ENCODE data around the gene SGSM1. TPM values are rescaled to one million over a fixed set of nuclear protein-coding genes. Genes with fewer than 3 reads are reported as not detected.

SGSM1 gene
- total and polyA plus RNA-seq, 10 of the 15 experiments (the other 5 are each of a cell fraction or from before 2014, with no cell fraction given): not detected

- TF ChIP-seq CTCF (IDR thresholded peaks at IDR 0.05 in 2 of 3, conservative IDR thresholded peaks at IDR 0.05 in 1 of 3; ENCODE audit: control insufficient read depth in 2 of 3, extremely low read depth in 1 of 3, insufficient read depth in 1 of 3, low read depth in 3 of 3, low read length in 3 of 3): no peak
- TF ChIP-seq DPF2 (IDR thresholded peaks at IDR 0.05): no peak
- TF ChIP-seq ELK1 (IDR thresholded peaks at IDR 0.05; ENCODE audit: low read depth, low read length): no peak
- TF ChIP-seq MYB (IDR thresholded peaks at IDR 0.05; ENCODE audit: borderline replicate concordance, low read depth, low read length): no peak
- TF ChIP-seq EGR1 (IDR thresholded peaks at IDR 0.05; ENCODE audit: borderline replicate concordance in 1 of 2, low read depth in 2 of 2, low read length in 2 of 2): no peak
Observed at GRCh38 chr22:24962094-24962493, 156.1 kb downstream of the SGSM1 start (continued).

- Histone ChIP-seq H4K20me1 (ENCODE audit: control insufficient read depth, insufficient read depth) (no peaks in the 10 kb centered on the region), H3K4me1 (ENCODE audit: control insufficient read depth, insufficient read depth, low read length) (no peaks in the 10 kb centered on the region), H3K27me3 (replicated peaks in 1 of 2; ENCODE audit: control insufficient read depth in 2 of 2, insufficient read depth in 2 of 2, low read length in 1 of 2) (no peaks in the 10 kb centered on the region; a peak in 2 of 4 replicates), H3K36me3 (ENCODE audit: control insufficient read depth in 2 of 2, insufficient read depth in 2 of 2, low read length in 1 of 2) (no peaks in the 10 kb centered on the region), H3K9me3 (replicated peaks; ENCODE audit: control insufficient read depth, insufficient read depth, low read length) (no peaks in the 10 kb centered on the region), H3K79me2 (ENCODE audit: control insufficient read depth, insufficient read depth, low read length) (no peaks in the 10 kb centered on the region), H3K4me3 (no peak overlapping the region), H3K27ac (ENCODE audit: control insufficient read depth, insufficient read depth) (no peak overlapping the region), H3K9ac (ENCODE audit: control insufficient read depth, insufficient read depth, low read length) (no peak overlapping the region), H2AFZ (ENCODE audit: control insufficient read depth, low read depth, low read length) (no peak overlapping the region), H3K4me2 (ENCODE audit: control insufficient read depth, insufficient read depth) (no peak overlapping the region)
- ATAC-seq (no peak), DNase-seq (ENCODE audit: low read depth, low spot score) (no peak), FAIRE-seq (no peak)
- BruUV-seq (replicated peaks): no TSS peak
- ChIA-PET CTCF (interaction anchor here (2.0 kb wide), 1 partner anchor 25 kb away, joined by 5 read pairs; no protein-coding TSS in a partner anchor), POLR2A (no interaction called here), SMC1A (ENCODE audit: uncharacterized antibody, unreplicated experiment) (interaction anchor here (1.2 kb wide), 1 partner anchor 19 kb away, joined by 3 read pairs; no protein-coding TSS in a partner anchor), RAD21 (ENCODE audit: unreplicated experiment) (no interaction called here)
- intact Hi-C loops (cut with micrococcal nuclease; ENCODE audit: unreplicated experiment) (no loop called here), in situ Hi-C loops (cut with MboI) (no loop called here)
- 52% methylated on average over 11 of the region's 11 CpGs for WGBS (ENCODE audit: insufficient coverage, insufficient replicate concordance, low lambda C conversion rate, missing lambda C conversion rate)
- no peak for TF ChIP-seq REST (IDR thresholded peaks at IDR 0.05; ENCODE audit: low read depth, low read length)
- TF ChIP-seq ZNF622 (IDR thresholded peaks at IDR 0.05): no peak
- no peak for TF ChIP-seq TBL1XR1 (IDR thresholded peaks at IDR 0.05; ENCODE audit: low read depth, low read length)
- no peak for TF ChIP-seq ZNF687 (IDR thresholded peaks at IDR 0.05)
- no peak for TF ChIP-seq ATF3 (IDR thresholded peaks at IDR 0.05; ENCODE audit: borderline replicate concordance, extremely low read depth, low read depth, low read length)
- no peak for TF ChIP-seq SUPT20H (IDR thresholded peaks at IDR 0.05; ENCODE audit: borderline replicate concordance, control insufficient read depth, low read depth, low read length)
Observed at GRCh38 chr22:24962835-24963234, 156.8 kb downstream of the SGSM1 start.

Data from GM12878 (cell line).